Right cardiac atrium (tissue), 5 donors: ENCODE data around the gene PRMT1. TPM values are rescaled to one million over a fixed set of nuclear protein-coding genes. Genes with fewer than 3 reads are reported as not detected.

Source experiments
- ATAC-seq, 2 donors: fragments of 200-7000 bp; cut with Tn5 transposase; one replicate each; pipeline versions ENCODE4 v1.8.0 to v1.9.1; 2020; ENCODE audit warnings: moderate library complexity in 2 of 2, mild to moderate bottlenecking in 1 of 2
- DNase-seq, 3 donors: peaks; one replicate each; pipeline ENCODE4 v3.0.0-alpha.2; 2020
- H3K27ac ChIP-seq: one replicate; pipeline ENCODE4 v1.5.1; 2013; ENCODE audit warnings: mild to moderate bottlenecking, low read length, control low read depth, moderate library complexity
- H3K27me3 ChIP-seq: one replicate; pipeline ENCODE4 v1.6.1; 2013; ENCODE audit not compliant: control insufficient read depth, insufficient read depth
- H3K4me1 ChIP-seq: one replicate; pipeline ENCODE4 v1.6.1; 2013; ENCODE audit warnings: low read length; ENCODE audit not compliant: control insufficient read depth, insufficient read depth
- H3K4me3 ChIP-seq: one replicate; pipeline ENCODE4 v1.5.1; 2013; ENCODE audit warnings: low read length, control low read depth
- H3K9me3 ChIP-seq: one replicate; pipeline ENCODE4 v1.6.1; 2013; ENCODE audit warnings: low read length; ENCODE audit not compliant: control insufficient read depth
- WGBS: extraction: QIAGEN DNeasy Blood & Tissue Kit; methylation state at CpG from one replicate; pipeline ENCODE4 v1.1.7; 2013; 5-methylcytosine and 5-hydroxymethylcytosine counted together
- intact Hi-C, 4 donors: fragments of 100-400 bp; cut with DNase I; formaldehyde crosslinking; loops; one replicate each; pipeline versions ENCODE4 v1.11.0 to v1.14.0; 2022 to 2023
- polyA plus RNA-seq: library from polyadenylated mRNA; stranded (reverse); fragments of 200-250 nt; gene quantifications from one replicate; pipeline ENCODE4 v1.2.3, GENCODE V29; 2013
- total RNA-seq, 4 donors: library from RNA; stranded (reverse); fragmentation: NEBNext Ultra II Directional; extraction: Animal tissue kit (Norgen Biotek cat#: 25700); gene quantifications; one replicate each; pipeline ENCODE4 v1.2.1, GENCODE V29; 2021
- donor health status: healthy with polysubstance abuse.
- donor health status: DM: no; HTN: yes; CAD: no.
- donor health status: DM: no; HTN: no; CAD: no.
- donor health status: DM: no; HTN: yes; CAD: no; lungs with severe emphysema.
- donor health status: DM: yes; HTN: yes; CAD: no.

The PRMT1 gene
- total and polyA plus RNA-seq, 5 donors = 117 to 154 (median 125) TPM

DNA sequence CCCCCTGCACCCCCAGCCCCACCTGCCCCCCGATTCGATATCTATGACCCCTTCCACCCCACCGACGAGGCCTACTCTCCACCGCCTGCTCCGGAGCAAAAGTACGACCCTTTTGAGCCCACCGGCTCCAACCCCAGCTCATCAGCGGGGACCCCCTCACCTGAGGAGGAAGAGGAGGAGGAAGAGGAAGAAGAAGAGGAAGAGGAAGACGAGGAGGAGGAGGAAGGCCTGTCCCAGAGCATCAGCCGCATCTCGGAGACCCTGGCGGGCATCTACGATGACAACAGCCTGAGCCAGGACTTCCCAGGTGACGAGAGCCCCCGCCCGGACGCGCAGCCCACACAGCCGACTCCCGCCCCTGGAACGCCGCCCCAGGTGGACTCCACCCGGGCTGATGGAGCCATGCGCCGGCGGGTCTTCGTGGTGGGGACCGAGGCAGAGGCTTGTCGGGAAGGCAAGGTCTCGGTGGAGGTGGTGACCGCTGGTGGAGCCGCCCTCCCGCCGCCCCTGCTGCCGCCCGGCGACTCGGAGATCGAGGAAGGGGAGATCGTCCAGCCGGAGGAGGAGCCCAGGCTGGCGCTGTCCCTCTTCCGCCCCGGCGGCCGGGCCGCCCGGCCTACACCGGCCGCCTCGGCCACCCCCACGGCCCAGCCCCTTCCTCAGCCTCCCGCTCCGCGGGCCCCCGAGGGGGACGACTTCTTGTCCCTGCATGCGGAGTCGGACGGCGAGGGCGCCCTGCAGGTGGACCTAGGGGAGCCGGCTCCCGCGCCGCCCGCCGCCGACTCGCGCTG, 25.8 kb upstream of the PRMT1 start:
- intact Hi-C loops = no loop called here
- H3K9me3 ChIP-seq = no peaks in the 10 kb centered on the region
- H3K27me3 ChIP-seq = no peaks in the 10 kb centered on the region
- no peak overlapping the region for H3K27ac ChIP-seq
- DNase-seq = no peak
- no peak overlapping the region for H3K4me3 ChIP-seq
- no peaks in the 10 kb centered on the region for H3K4me1 ChIP-seq
- 95% methylated on average over 72 of the region's 72 CpGs for WGBS
- ATAC-seq = no peak

DNA sequence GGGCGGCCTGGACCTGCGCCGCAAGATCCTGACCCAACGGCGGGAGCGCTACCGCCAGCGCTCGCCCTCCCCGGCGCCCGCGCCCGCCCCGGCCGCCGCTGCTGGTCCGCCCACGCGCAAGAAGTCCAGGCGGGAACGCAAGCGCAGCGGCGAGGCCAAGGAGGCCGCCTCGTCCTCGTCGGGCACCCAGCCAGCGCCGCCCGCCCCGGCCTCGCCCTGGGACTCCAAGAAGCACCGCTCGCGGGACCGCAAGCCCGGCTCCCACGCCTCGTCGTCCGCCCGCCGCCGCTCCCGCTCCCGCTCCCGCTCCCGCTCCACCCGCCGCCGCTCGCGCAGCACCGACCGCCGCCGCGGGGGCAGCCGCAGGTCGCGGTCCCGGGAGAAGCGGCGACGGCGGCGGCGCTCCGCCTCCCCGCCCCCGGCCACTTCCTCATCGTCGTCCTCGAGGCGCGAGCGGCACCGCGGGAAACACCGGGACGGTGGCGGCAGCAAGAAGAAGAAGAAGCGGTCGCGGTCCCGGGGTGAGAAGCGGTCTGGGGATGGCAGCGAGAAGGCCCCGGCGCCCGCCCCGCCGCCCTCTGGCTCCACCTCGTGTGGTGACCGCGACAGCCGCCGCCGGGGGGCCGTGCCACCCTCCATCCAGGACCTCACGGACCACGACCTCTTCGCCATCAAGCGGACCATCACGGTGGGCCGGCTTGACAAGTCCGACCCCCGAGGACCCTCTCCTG, 25.1 kb upstream of the PRMT1 start:
- no peak overlapping the region for H3K4me3 ChIP-seq
- no peaks in the 10 kb centered on the region for H3K27me3 ChIP-seq
- H3K4me1 ChIP-seq = no peaks in the 10 kb centered on the region
- intact Hi-C loops = no loop called here
- 97% methylated on average over 110 of the region's 110 CpGs for WGBS
- no peak for DNase-seq
- H3K27ac ChIP-seq = no peak overlapping the region
- ATAC-seq = no peak
- no peaks in the 10 kb centered on the region for H3K9me3 ChIP-seq

DNA sequence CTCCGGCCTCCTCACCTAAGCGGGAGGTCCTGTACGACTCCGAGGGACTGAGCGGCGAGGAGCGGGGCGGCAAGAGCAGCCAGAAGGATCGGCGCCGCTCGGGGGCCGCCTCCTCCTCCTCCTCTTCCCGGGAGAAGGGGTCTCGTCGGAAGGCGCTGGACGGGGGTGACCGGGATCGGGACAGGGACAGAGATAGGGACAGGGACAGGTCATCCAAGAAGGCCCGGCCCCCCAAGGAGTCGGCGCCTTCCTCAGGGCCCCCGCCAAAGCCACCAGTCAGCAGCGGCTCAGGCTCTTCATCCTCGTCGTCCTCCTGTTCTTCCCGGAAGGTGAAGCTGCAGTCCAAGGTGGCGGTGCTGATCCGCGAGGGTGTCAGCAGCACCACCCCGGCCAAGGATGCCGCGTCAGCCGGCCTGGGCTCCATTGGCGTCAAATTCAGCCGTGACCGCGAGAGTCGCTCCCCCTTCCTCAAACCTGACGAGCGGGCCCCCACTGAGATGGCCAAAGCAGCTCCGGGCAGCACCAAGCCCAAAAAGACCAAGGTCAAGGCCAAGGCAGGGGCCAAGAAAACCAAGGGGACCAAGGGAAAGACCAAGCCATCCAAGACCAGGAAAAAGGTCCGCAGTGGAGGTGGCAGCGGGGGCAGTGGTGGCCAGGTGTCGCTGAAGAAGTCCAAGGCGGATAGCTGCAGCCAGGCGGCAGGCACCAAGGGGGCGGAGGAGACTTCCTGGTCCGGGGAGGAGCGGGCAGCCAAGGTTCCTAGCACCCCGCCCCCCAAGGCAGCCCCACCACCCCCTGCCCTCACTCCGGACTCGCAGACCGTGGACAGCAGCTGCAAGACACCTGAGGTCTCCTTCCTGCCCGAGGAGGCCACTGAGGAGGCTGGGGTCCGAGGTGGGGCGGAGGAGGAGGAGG, 24.3 kb upstream of the PRMT1 start:
- Histone ChIP-seq H3K27me3 (no peaks in the 10 kb centered on the region), H3K9me3 (no peaks in the 10 kb centered on the region), H3K4me1 (no peaks in the 10 kb centered on the region), H3K27ac (no peak overlapping the region), H3K4me3 (no peak overlapping the region)
- no peak for ATAC-seq
- no peak for DNase-seq
- intact Hi-C loops = no loop called here
- WGBS = 93% methylated on average over 58 of the region's 58 CpGs

DNA sequence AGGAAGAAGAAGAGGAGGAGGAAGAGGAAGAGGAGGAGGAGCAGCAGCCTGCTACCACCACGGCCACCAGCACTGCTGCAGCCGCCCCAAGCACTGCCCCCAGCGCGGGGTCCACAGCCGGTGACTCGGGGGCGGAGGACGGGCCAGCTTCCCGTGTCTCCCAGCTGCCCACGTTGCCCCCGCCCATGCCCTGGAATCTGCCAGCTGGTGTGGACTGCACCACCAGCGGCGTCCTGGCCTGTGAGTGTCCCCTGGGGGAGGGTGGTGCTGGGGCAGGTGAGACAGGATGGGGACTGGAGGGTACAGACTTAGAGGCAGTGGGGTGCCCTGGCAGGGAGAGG, 23.6 kb upstream of the PRMT1 start:
- WGBS = 85% methylated on average over 13 of the region's 13 CpGs
- no peak for DNase-seq
- H3K4me3 ChIP-seq = no peak overlapping the region
- ATAC-seq = no peak
- intact Hi-C loops = no loop called here
- H3K9me3 ChIP-seq = no peaks in the 10 kb centered on the region
- H3K27me3 ChIP-seq = no peaks in the 10 kb centered on the region
- H3K4me1 ChIP-seq = no peaks in the 10 kb centered on the region
- no peak overlapping the region for H3K27ac ChIP-seq

DNA sequence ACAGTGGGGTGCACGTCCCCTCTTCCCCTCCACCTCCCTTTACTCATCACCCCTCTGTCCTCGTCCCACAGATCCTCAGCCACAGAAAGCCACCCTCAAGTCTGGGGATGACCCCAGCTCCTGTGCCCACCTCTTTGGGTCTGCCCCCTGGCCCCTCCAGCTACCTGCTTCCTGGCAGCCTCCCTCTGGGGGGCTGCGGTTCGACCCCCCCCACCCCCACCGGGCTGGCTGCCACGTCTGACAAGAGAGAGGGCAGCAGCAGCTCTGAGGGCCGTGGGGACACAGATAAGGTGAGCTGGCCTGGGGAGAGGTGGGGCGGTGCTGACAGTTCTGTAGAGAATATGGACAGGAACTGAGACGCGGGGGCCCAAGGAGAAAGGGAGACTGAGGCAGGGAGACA, 22.5 kb upstream of the PRMT1 start:
- ATAC-seq (no peak), DNase-seq (no peak)
- no peak overlapping the region for H3K4me3 ChIP-seq
- no peak overlapping the region for H3K27ac ChIP-seq
- H3K4me1 ChIP-seq = no peaks in the 10 kb centered on the region
- intact Hi-C loops = no loop called here
- no peaks in the 10 kb centered on the region for H3K9me3 ChIP-seq
- 76% methylated on average over 10 of the region's 10 CpGs for WGBS
- H3K27me3 ChIP-seq = no peaks in the 10 kb centered on the region

DNA sequence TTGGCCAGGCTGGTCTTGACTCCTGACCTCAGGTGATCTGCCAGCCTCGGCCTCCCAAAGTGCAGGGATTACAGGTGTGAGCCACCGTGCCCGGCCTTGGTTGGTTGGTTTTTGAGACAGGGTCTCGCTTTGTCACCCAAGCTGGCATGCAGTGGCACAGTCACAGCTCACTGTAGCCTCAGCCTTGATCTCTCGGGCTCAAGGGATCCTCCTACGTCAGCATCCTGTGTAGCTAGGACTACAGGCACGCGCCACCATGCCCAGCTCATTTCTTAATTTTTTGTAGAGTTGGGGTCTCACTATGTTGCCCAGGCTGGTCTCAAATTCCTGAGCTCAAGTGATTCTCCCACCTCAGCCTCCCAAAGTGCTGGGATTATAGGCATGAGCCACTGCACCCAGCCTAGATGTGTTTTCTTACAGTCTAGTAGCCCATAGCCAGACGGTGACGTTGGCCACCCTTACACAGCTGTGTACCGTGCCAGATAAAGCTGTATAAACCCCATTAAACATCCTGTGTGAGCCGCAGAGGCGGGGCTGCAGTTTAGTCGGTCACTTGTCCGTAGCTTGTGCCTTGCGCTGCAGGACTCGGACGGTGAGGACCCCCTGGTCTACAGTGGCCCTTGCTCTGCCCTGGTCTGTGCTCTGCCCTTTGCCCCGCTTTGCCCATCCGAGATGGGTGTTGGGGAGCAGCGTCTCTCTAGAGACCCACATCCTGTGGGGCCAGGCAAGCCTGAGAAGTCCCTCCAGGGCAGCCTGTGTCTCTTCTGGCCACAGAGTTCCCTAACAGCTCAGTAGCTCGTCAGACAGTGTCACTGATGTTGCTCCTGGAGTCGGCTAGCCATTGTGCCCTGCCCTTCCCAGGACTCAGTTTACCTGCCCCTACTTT, 21.3 kb upstream of the PRMT1 start:
- H3K27ac ChIP-seq = no peak overlapping the region
- intact Hi-C loops = loop anchor here in 1 of 4 donors (5.0 kb wide), 1 partner anchor 149 kb away; no protein-coding TSS in a partner anchor
- H3K9me3 ChIP-seq = no peaks in the 10 kb centered on the region
- no peak overlapping the region for H3K4me3 ChIP-seq
- H3K4me1 ChIP-seq = no peaks in the 10 kb centered on the region
- WGBS = 87% methylated on average over 23 of the region's 23 CpGs
- no peak for ATAC-seq
- no peak for DNase-seq
- no peaks in the 10 kb centered on the region for H3K27me3 ChIP-seq

DNA sequence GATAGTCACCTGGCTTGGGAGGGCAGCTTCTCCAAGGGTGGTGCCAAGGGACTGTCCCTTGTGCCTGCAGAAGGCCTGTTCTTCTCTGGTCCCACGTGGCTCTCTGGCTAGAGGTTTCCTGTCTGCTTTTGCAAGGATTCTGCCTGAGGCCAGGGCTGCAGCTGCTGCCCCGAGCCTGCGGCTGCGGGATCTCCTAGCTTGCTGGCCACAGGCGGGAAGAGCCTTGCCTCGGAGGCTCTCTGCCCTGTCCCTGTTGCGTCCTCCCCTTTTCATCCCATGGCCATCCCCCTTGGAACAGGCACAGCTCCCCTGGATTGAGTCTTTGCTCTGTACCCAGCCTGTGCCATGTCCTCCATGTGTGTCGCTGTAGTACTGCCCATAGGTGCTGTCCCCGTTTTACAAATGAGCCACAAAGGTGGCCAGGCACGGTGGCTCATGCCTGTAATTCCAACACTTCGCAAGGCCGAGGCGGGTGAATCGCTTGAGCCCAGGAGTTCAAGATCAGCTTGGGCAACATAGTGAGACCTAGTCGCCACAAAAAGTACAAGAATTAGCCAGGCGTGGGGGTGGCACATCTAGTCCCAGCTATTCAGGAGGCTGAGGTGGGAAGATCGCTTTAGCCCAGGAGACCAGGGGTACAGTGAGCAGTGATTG, 20.5 kb upstream of the PRMT1 start:
- Histone ChIP-seq H3K4me1 (no peaks in the 10 kb centered on the region), H3K9me3 (no peaks in the 10 kb centered on the region), H3K27me3 (no peaks in the 10 kb centered on the region), H3K27ac (no peak overlapping the region), H3K4me3 (no peak overlapping the region)
- no peak for ATAC-seq
- WGBS = 91% methylated on average over 17 of the region's 17 CpGs
- no peak for DNase-seq
- intact Hi-C loops = loop anchor here in 1 of 4 donors (5.0 kb wide), 1 partner anchor 149 kb away; no protein-coding TSS in a partner anchor

DNA sequence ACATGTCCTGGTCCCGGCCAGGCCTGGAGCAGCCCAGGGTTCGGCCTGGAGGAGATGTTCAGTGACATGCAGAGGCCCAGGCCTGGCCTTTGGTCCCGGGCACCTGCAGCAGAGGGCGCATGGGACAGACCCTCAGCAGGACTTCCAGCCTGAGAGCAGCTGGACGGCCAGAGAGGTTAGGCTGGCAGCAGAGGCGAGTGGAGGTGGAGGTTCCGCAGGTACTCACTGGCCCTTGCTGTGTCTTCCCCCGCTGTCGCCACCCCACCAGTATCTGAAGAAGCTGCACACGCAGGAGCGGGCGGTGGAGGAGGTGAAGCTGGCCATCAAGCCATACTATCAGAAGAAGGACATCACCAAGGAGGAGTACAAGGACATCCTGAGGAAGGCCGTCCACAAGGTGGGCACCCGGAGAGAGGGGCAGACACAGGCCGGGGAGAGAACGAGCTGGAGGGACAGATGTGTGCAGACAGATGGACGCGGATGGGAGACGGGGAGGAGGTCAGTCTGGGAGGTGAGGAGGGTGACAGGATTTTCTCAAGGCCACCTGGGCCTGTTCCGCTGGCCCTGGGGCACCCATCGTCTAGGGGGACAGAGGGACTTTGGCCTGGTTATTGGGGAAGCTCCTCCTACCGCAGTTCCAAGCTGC, 19.5 kb upstream of the PRMT1 start:
- no peaks in the 10 kb centered on the region for H3K4me1 ChIP-seq
- ATAC-seq (no peak), DNase-seq (no peak)
- 92% methylated on average over 22 of the region's 22 CpGs for WGBS
- no peak overlapping the region for H3K27ac ChIP-seq
- no peak overlapping the region for H3K4me3 ChIP-seq
- H3K9me3 ChIP-seq = no peaks in the 10 kb centered on the region
- H3K27me3 ChIP-seq = no peaks in the 10 kb centered on the region
- intact Hi-C loops = loop anchor here in 1 of 4 donors (5.0 kb wide), 1 partner anchor 150 kb away; no protein-coding TSS in a partner anchor

DNA sequence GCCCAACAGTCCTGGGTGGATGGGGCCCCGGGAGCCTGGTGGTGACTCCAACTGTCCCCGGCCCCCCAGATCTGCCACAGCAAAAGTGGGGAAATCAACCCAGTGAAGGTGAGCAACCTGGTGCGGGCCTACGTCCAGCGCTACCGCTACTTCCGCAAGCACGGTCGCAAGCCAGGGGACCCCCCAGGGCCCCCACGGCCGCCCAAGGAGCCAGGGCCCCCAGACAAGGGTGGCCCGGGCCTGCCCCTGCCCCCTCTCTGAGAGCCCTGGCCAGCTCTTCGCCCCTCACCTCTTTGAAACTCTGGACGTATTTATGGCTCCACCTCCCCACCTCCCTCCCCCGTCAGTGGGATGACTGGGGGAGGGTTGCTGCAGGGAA, 18.9 kb upstream of the PRMT1 start:
- DNase-seq = peak in 1 of 3 donors; percentile 47
- intact Hi-C loops = loop anchor here in 1 of 4 donors (5.0 kb wide), 1 partner anchor 151 kb away; no protein-coding TSS in a partner anchor
- WGBS = 87% methylated on average over 15 of the region's 15 CpGs
- no peak for ATAC-seq
- Histone ChIP-seq H3K4me1 (no peaks in the 10 kb centered on the region), H3K9me3 (no peaks in the 10 kb centered on the region), H3K27me3 (no peaks in the 10 kb centered on the region), H3K27ac (no peak overlapping the region), H3K4me3 (no peak overlapping the region)
